ENCODE data around the gene MSLN. TPM values are rescaled to one million over a fixed set of nuclear protein-coding genes. Genes with fewer than 3 reads are reported as not detected.
"Not testable (repeated sequence)": the region's sequence is repeated elsewhere in the genome, so short reads cannot be mapped to it uniquely, and the experiment has no call there.

Gene MSLN
- total RNA-seq, 2 experiments from 2014 or later: not detected

- H3K9me3 Mint-ChIP-seq (ENCODE audit: low read depth): no peaks in the 10 kb centered on the region
- peaks cover 27% of the 10 kb centered on the region for H3K36me3 Mint-ChIP-seq (ENCODE audit: low read depth)
- H3K27ac Mint-ChIP-seq: no peak overlapping the region
- ChIA-PET POLR2A (no interaction called here), CTCF (interaction anchor here (1.1 to 2.1 kb wide), 3 partner anchors 17 to 69 kb away, joined by 3 to 15 read pairs (median 7); partner anchors contain the start of genes ANTKMT and RHOT2)
- no peak overlapping the region for H3K4me3 Mint-ChIP-seq
- H3K4me1 Mint-ChIP-seq: peaks cover 30% of the 10 kb centered on the region
- intact Hi-C loops (cut with DNase I, micrococcal nuclease): loop anchor here in 1 of 2 experiments (1.0 kb wide), 2 partner anchors 16 to 22 kb away; partner anchors contain the start of genes ANTKMT and METRN
- no peak for DNase-seq
- ATAC-seq: no peak
- H3K27me3 Mint-ChIP-seq: no peaks in the 10 kb centered on the region
Measured at GRCh38 chr16:736936-737481, 23.5 kb upstream of the MSLN start.

- no peaks in the 10 kb centered on the region for H3K9me3 Mint-ChIP-seq (ENCODE audit: low read depth)
- ChIA-PET CTCF (interaction anchor here (0.7 to 2.3 kb wide), 6 partner anchors 17 to 83 kb away, joined by 3 to 7 read pairs (median 4); partner anchors contain the start of gene ANTKMT), POLR2A (no interaction called here)
- DNase-seq (no peak), ATAC-seq (no peak)
- H3K36me3 Mint-ChIP-seq (ENCODE audit: low read depth): peaks cover 15% of the 10 kb centered on the region
- no peaks in the 10 kb centered on the region for H3K27me3 Mint-ChIP-seq
- intact Hi-C loops (cut with DNase I, micrococcal nuclease): loop anchor here (2.0 kb wide), 3 partner anchors 19 to 151 kb away; partner anchors contain the start of gene ANTKMT (in 2 of the 2)
- peaks cover 30% of the 10 kb centered on the region for H3K4me1 Mint-ChIP-seq
- H3K27ac Mint-ChIP-seq: no peak overlapping the region
- H3K4me3 Mint-ChIP-seq: peak overlapping the region; percentile 76
Measured at GRCh38 chr16:739560-740458, 20.7 kb upstream of the MSLN start.

- intact Hi-C loops (cut with DNase I, micrococcal nuclease): loop anchor here (2.0 kb wide), 3 partner anchors 20 to 152 kb away; partner anchors contain the start of gene ANTKMT (in 2 of the 2)
- no peak for DNase-seq
Measured at GRCh38 chr16:740459-740763, 20.1 kb upstream of the MSLN start.

GRCh38 chr16:740764-741505 lies 19.6 kb upstream of the MSLN start, which contains the start of gene CIAO3:
TSS of gene CIAO3 (minus strand) at chr16:740997. CDS start at chr16:740985, 12 bp downstream.
- Mint-ChIP-seq H3K4me3 (peak within 1 kb of the TSS; percentile 76), H3K27ac (peak within 1 kb of the TSS; percentile 51), H3K27me3 (no peaks in the 10 kb centered on the region), H3K9me3 (ENCODE audit: low read depth) (no peaks in the 10 kb centered on the region), H3K4me1 (peaks cover 22% of the 10 kb centered on the region), H3K36me3 (ENCODE audit: low read depth) (peaks cover 9% of the 10 kb centered on the region)
- intact Hi-C loops (cut with DNase I, micrococcal nuclease): loop anchor here (1.0 to 2.0 kb wide), 9 partner anchors 20 to 229 kb away; partner anchors contain the start of genes ANTKMT (in 2 of the 2), CHTF18 (in 2 of the 2), RPUSD1 (in 2 of the 2) and CAPN15 (in 1 of the 2)
- ChIA-PET POLR2A (no interaction called here), CTCF (interaction anchor here (0.7 to 2.3 kb wide), 9 partner anchors 15 to 1665 kb away, joined by 3 to 7 read pairs (median 3); partner anchors contain the start of genes ANTKMT and WDR24)
- ATAC-seq: peak; percentile 72
- peak; percentile 96 for DNase-seq

More at GRCh38 chr16:740459-740763, 20.1 kb upstream of the MSLN start:
- ATAC-seq: no peak
- ChIA-PET CTCF (interaction anchor here (0.7 to 2.3 kb wide), 7 partner anchors 16 to 513 kb away, joined by 3 to 7 read pairs (median 3); partner anchors contain the start of gene ANTKMT), POLR2A (no interaction called here)
- peak overlapping the region; percentile 76 for H3K4me3 Mint-ChIP-seq
- no peaks in the 10 kb centered on the region for H3K27me3 Mint-ChIP-seq
- H3K27ac Mint-ChIP-seq: no peak overlapping the region
- H3K36me3 Mint-ChIP-seq (ENCODE audit: low read depth): peaks cover 10% of the 10 kb centered on the region
- H3K9me3 Mint-ChIP-seq (ENCODE audit: low read depth): no peaks in the 10 kb centered on the region
- H3K4me1 Mint-ChIP-seq: peaks cover 26% of the 10 kb centered on the region

GRCh38 chr16:741986-742629 lies 18.4 kb upstream of the MSLN start:
- H3K27me3 Mint-ChIP-seq: no peaks in the 10 kb centered on the region
- H3K9me3 Mint-ChIP-seq (ENCODE audit: low read depth): no peaks in the 10 kb centered on the region
- ChIA-PET CTCF (interaction anchor here (0.6 to 1.0 kb wide), 4 partner anchors 10 to 243 kb away, joined by 3 read pairs; no protein-coding TSS in a partner anchor), POLR2A (no interaction called here)
- no peak overlapping the region for H3K27ac Mint-ChIP-seq
- peaks cover 5% of the 10 kb centered on the region for H3K36me3 Mint-ChIP-seq (ENCODE audit: low read depth)
- H3K4me1 Mint-ChIP-seq: peaks cover 13% of the 10 kb centered on the region
- peak overlapping the region; percentile 62 for H3K4me3 Mint-ChIP-seq
- intact Hi-C loops (cut with DNase I, micrococcal nuclease): loop anchor here (1.0 to 2.0 kb wide), 9 partner anchors 21 to 228 kb away; partner anchors contain the start of genes ANTKMT (in 2 of the 2), CHTF18 (in 2 of the 2), RPUSD1 (in 2 of the 2) and CAPN15 (in 1 of the 2)
- DNase-seq: no peak
- no peak for ATAC-seq

- DNase-seq; H3K4me3 Mint-ChIP-seq; H3K27ac Mint-ChIP-seq; H3K36me3 Mint-ChIP-seq (ENCODE audit: low read depth); POLR2A ChIA-PET; intact Hi-C loops (cut with DNase I, micrococcal nuclease); H3K9me3 Mint-ChIP-seq (ENCODE audit: low read depth); H3K27me3 Mint-ChIP-seq; ATAC-seq: not testable (repeated sequence)
- H3K4me1 Mint-ChIP-seq: peaks cover 10% of the 10 kb centered on the region
- CTCF ChIA-PET: interaction anchor here (0.7 to 1.6 kb wide), 4 partner anchors 14 to 113 kb away, joined by 3 to 4 read pairs (median 3); no protein-coding TSS in a partner anchor
Measured at GRCh38 chr16:742894-743293, 17.6 kb upstream of the MSLN start.

GRCh38 chr16:743794-744500 lies 16.6 kb upstream of the MSLN start:
- intact Hi-C loops (cut with DNase I, micrococcal nuclease): no loop called here
- DNase-seq (no peak), ATAC-seq (no peak)
- CTCF ChIA-PET: interaction anchor here (0.7 to 1.6 kb wide), 3 partner anchors 13 to 373 kb away, joined by 3 to 5 read pairs (median 4); no protein-coding TSS in a partner anchor
- Mint-ChIP-seq H3K27me3 (no peaks in the 10 kb centered on the region), H3K4me1 (peaks cover 10% of the 10 kb centered on the region), H3K27ac (no peak overlapping the region), H3K4me3 (no peak overlapping the region), H3K36me3 (ENCODE audit: low read depth) (no peaks in the 10 kb centered on the region), H3K9me3 (ENCODE audit: low read depth) (no peaks in the 10 kb centered on the region)
- POLR2A ChIA-PET: no interaction called here

- H3K9me3 Mint-ChIP-seq (ENCODE audit: low read depth): no peaks in the 10 kb centered on the region
- no peak overlapping the region for H3K27ac Mint-ChIP-seq
- ATAC-seq (no peak), DNase-seq (peak; percentile 56)
- H3K36me3 Mint-ChIP-seq (ENCODE audit: low read depth): no peaks in the 10 kb centered on the region
- intact Hi-C loops (cut with DNase I, micrococcal nuclease): no loop called here
- no peaks in the 10 kb centered on the region for H3K27me3 Mint-ChIP-seq
- ChIA-PET POLR2A (interaction anchor here (0.6 kb wide), 1 partner anchor 32 kb away, joined by 4 read pairs; no protein-coding TSS in a partner anchor), CTCF (interaction anchor here (0.7 to 1.4 kb wide), 3 partner anchors 38 to 403 kb away, joined by 3 to 4 read pairs (median 3); no protein-coding TSS in a partner anchor)
- H3K4me1 Mint-ChIP-seq: no peaks in the 10 kb centered on the region
- H3K4me3 Mint-ChIP-seq: no peak overlapping the region
Measured at GRCh38 chr16:745739-746138, 14.8 kb upstream of the MSLN start.

GRCh38 chr16:746637-747036 lies 13.9 kb upstream of the MSLN start:
- H3K27me3 Mint-ChIP-seq: no peaks in the 10 kb centered on the region
- no peak overlapping the region for H3K4me3 Mint-ChIP-seq
- POLR2A ChIA-PET: no interaction called here
- H3K36me3 Mint-ChIP-seq (ENCODE audit: low read depth): no peaks in the 10 kb centered on the region
- intact Hi-C loops (cut with DNase I, micrococcal nuclease): no loop called here
- no peaks in the 10 kb centered on the region for H3K9me3 Mint-ChIP-seq (ENCODE audit: low read depth)
- H3K27ac Mint-ChIP-seq: no peak overlapping the region
- no peaks in the 10 kb centered on the region for H3K4me1 Mint-ChIP-seq
- ATAC-seq: no peak
- CTCF ChIA-PET: no interaction called here
- DNase-seq: no peak
